ENCODE data around the gene PDK4. TPM values are rescaled to one million over a fixed set of nuclear protein-coding genes. Genes with fewer than 3 reads are reported as not detected.

The PDK4 gene
- total RNA-seq = 374 TPM
- long read RNA-seq, transcript PDK4-201 (11 exons, 3,576 nt) = major isoform, 555 of 620 reads
- long read RNA-seq, partial matches to known transcripts = 36 of 620 reads
- long read RNA-seq, other reads (novel, unspliced or antisense) = 27 of 620 reads

DNA sequence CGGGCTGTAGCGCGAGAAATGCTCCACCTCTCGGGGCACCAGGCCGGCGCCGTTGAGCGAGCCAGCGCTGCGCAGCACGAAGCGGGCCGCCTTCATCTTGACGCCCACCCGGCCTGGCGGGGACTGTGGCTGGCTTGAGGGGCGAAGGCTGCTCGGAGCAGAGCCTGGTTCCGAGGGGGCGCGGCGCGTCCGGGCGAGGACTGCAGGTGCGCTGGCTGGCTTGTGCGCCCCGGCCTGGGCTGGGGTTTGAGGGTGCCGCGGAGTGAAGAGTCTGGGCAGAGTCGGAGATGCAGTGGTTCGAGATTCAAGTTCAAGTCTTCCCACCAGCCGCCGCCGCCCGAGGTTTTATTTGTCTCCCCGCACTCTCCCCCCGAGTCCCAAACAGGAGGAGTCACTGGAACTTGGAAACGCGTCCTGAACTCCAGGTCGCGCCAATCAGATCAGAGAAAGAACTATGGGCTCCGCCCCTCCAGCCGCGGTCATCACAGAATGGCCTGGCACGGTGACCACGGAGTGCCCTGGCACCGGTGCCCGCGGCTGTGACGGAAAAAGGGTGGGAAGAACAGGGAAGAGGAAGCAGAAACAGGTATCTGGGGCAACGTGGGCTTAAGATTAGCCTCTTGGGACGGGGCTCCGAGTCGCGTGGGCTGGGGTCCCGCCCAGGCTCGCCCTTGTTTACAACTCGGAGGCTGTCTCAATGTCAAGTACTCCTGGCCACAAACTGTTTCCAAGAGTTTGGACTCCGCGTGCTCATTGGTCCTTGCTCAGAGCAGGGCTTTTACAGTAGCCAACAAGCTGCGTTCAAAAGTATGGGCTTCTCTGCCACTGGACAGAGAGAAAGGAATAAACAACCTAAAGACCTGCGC, at the start of gene PDK4:
Gene PDK4, minus strand, starts transcription at position 319 of the 866 bp plus-strand sequence. Its CDS starts 223 bp downstream, at position 96.
- intact Hi-C loops (cut with DNase I) = loop anchor here (5.0 kb wide), 1 partner anchor 86 kb away; no protein-coding TSS in a partner anchor
- ATAC-seq (ENCODE audit: poor library complexity) = peak; percentile 89
- DNase-seq = peak; percentile 98

GRCh38 chr7:95642173-95642572, 45.9 kb upstream of the PDK4 start:
- intact Hi-C loops (cut with DNase I) = no loop called here
- no peak for ATAC-seq (ENCODE audit: poor library complexity)
- DNase-seq = no peak

GRCh38 chr7:95636140-95636940, 40.0 kb upstream of the PDK4 start:
- DNase-seq (no peak), ATAC-seq (ENCODE audit: poor library complexity) (no peak)
- intact Hi-C loops (cut with DNase I) = no loop called here

DNA sequence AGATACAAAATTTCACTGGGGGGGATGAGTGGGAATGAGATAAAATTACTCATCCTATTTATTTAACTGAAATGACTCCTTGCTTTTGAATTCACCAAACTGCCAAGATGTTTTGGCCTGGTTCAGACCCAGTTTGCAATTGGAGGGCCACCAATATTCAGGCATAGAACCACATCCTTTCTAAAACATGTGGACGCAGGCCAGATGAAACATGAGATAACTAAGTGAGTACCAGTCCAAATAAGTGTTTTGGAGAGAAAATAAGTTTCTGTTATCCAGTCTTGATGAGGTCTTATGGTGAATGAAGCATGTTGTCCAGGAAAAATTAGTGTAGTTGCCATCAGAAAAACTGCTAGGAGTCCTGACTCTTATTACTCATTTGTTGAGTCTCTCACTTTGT, 36.3 kb upstream of the PDK4 start:
- no peak for DNase-seq
- intact Hi-C loops (cut with DNase I) = no loop called here
- peak; percentile 2 for ATAC-seq (ENCODE audit: poor library complexity)

GRCh38 chr7:95631527-95631926, 35.2 kb upstream of the PDK4 start:
- no peak for ATAC-seq (ENCODE audit: poor library complexity)
- intact Hi-C loops (cut with DNase I) = no loop called here
- no peak for DNase-seq

- intact Hi-C loops (cut with DNase I) = no loop called here
- ATAC-seq (ENCODE audit: poor library complexity) (no peak), DNase-seq (no peak)
These were observed 34.6 kb upstream of the PDK4 start for GRCh38 chr7:95630702-95631458.

DNA sequence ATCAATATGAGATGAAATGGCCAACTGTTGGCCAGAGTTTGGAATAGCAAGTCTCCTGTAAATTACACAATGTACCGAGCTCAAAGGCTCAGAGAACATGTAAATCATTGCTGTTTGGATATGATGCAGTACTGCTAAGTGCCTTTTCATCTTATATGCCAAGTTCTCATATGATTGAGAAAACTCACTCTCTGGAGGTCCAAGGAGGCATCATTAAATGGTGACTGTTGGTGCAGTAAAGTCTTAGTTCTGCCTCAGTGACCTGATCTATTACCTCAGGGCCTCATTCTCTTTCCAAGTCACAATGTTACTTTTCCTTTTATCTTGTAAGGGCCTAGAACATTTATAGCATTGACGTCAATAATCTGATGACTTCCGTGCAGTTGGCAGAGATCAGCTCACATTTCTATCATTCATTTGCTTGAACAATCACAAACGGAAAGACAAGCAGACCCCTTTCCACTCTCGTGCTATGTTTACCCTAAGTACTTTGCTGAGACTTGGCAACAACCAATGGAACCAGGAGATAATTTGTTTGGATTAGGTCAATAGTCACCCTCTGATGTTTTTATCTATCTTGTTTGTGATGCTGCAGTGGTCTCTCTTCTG, 32.6 kb upstream of the PDK4 start:
- ATAC-seq (ENCODE audit: poor library complexity) (peak; percentile 83), DNase-seq (no peak)
- intact Hi-C loops (cut with DNase I) = loop anchor here (2.0 kb wide), 1 partner anchor 20 kb away; no protein-coding TSS in a partner anchor

GRCh38 chr7:95623788-95624187, 27.5 kb upstream of the PDK4 start:
- ATAC-seq (ENCODE audit: poor library complexity) (no peak), DNase-seq (no peak)
- intact Hi-C loops (cut with DNase I) = no loop called here

- ATAC-seq (ENCODE audit: poor library complexity) (no peak), DNase-seq (no peak)
- intact Hi-C loops (cut with DNase I) = no loop called here
These were observed 26.5 kb upstream of the PDK4 start for GRCh38 chr7:95622859-95623258.

GRCh38 chr7:95622001-95622549, 25.8 kb upstream of the PDK4 start:
- no peak for DNase-seq
- ATAC-seq (ENCODE audit: poor library complexity) = peak; percentile 41
- intact Hi-C loops (cut with DNase I) = no loop called here

DNA sequence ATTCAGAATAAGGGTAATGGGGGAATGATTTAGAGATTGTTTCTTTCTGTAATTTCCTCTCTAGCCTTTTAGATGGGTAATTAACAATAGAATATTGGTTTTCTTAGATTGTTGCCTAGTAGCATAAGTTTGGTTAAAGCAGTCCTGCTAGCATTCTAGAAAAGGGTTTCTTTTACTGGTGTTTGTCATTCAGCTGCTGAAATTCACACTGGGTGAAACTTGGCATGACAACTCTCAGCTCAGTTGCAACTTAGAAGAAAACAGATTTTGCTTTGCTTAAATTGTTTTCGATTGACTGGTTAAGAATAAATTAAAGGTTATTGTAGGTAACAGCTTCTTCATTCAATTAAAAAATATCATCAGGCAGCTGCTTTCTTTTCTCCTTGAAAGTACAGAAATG, 25.1 kb upstream of the PDK4 start:
- no peak for DNase-seq
- ATAC-seq (ENCODE audit: poor library complexity) = no peak
- intact Hi-C loops (cut with DNase I) = no loop called here

GRCh38 chr7:95620631-95621030, 24.3 kb upstream of the PDK4 start:
- intact Hi-C loops (cut with DNase I) = no loop called here

GRCh38 chr7:95619921-95620320, 23.6 kb upstream of the PDK4 start:
- intact Hi-C loops (cut with DNase I) = no loop called here
- ATAC-seq (ENCODE audit: poor library complexity) (no peak), DNase-seq (no peak)

More at GRCh38 chr7:95620631-95621030, 24.3 kb upstream of the PDK4 start:
- ATAC-seq (ENCODE audit: poor library complexity) (no peak), DNase-seq (no peak)

- intact Hi-C loops (cut with DNase I) = no loop called here
- ATAC-seq (ENCODE audit: poor library complexity) = no peak
- no peak for DNase-seq
These were observed 23.2 kb upstream of the PDK4 start for GRCh38 chr7:95619517-95619916.

DNA sequence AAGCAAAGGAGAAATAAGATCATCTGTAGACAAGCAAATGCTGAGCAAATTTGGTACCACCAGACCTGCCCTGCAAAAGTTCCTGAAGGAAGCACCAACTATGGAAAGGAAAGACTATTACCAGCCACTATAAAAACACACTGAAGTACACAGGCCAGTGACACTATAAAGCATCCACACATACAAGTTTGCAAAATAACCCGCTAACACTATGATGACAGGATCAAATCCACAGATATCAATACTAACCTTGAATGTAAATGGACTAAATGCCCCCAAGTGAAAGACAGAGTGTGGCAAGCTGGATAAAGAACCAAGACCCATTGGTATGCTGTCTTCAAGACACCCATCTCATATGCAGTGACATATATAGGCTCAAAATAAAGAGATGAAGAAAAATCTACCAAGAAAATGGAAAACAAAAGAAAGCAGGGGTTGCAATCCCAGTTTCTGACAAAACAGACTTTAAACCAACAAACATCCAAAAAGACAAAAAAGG, 18.2 kb upstream of the PDK4 start:
- intact Hi-C loops (cut with DNase I) = no loop called here
- DNase-seq (no peak), ATAC-seq (ENCODE audit: poor library complexity) (no peak)

DNA sequence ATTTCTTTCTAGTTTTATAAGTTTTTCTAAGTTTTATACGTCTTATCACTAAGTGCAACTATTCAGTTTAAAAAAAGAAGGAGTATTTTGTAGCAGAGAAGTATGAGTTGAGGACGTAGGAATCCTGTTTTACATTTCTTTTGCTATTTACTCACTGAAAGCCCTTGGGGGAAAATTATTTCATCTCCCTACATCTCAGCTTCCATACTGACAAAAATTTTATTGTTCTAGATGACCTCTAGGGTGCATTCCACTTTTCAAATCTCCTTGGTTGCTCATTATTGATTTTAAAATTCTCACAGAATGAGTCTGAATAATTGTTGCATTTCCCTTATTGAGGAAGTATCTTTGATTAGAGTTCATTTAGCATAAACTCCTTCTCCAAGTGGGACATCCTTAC, 14.9 kb upstream of the PDK4 start:
- DNase-seq = no peak
- intact Hi-C loops (cut with DNase I) = no loop called here
- ATAC-seq (ENCODE audit: poor library complexity) = no peak

- intact Hi-C loops (cut with DNase I) = loop anchor here (2.0 kb wide), 1 partner anchor 19 kb away; no protein-coding TSS in a partner anchor
- peak; percentile 71 for ATAC-seq (ENCODE audit: poor library complexity)
- DNase-seq = peak; percentile 48
These were observed 13.1 kb upstream of the PDK4 start for GRCh38 chr7:95609277-95609971.
